CD4-positive, alpha-beta T cell treated with Interferon alpha-2 for 1 hour (primary cell): ENCODE results near the gene TNS4.

Experiments
- DNase-seq, 2 donors: peaks; one replicate each; pipeline ENCODE4 v3.0.0-alpha.2; 2020 to 2022

TNS4 gene

GRCh38 chr17:40490982-40491381, 10.4 kb downstream of the TNS4 start:
- DNase-seq: no peak

- no peak for DNase-seq
These were observed 11.1 kb downstream of the TNS4 start for GRCh38 chr17:40490289-40490853.

- DNase-seq: no peak
These were observed 13.9 kb downstream of the TNS4 start for GRCh38 chr17:40487371-40488020.

- no peak for DNase-seq
These were observed 14.7 kb downstream of the TNS4 start for GRCh38 chr17:40486522-40487370.

- DNase-seq: peak in 1 of 2 donors; percentile 28
These were observed 15.4 kb downstream of the TNS4 start for GRCh38 chr17:40485851-40486521.

GRCh38 chr17:40484973-40485530, 16.4 kb downstream of the TNS4 start:
- DNase-seq: no peak

GRCh38 chr17:40484285-40484972, 17.0 kb downstream of the TNS4 start:
- no peak for DNase-seq

GRCh38 chr17:40483679-40484078, 17.7 kb downstream of the TNS4 start:
- no peak for DNase-seq

GRCh38 chr17:40482722-40483121, 18.7 kb downstream of the TNS4 start:
- peak in 1 of 2 donors; percentile 16 for DNase-seq

- no peak for DNase-seq
These were observed 20.3 kb downstream of the TNS4 start for GRCh38 chr17:40481106-40481505.

GRCh38 chr17:40480501-40481003, 20.9 kb downstream of the TNS4 start:
- peak; percentile 87 to 88 for DNase-seq

GRCh38 chr17:40479754-40480480, 21.5 kb downstream of the TNS4 start:
- DNase-seq: no peak

GRCh38 chr17:40478486-40478885, 22.9 kb downstream of the TNS4 start:
- DNase-seq: no peak

GRCh38 chr17:40477796-40478195, 23.6 kb downstream of the TNS4 start:
- no peak for DNase-seq

- DNase-seq: no peak
These were observed 26.1 kb downstream of the TNS4 start for GRCh38 chr17:40475234-40475908.

- no peak for DNase-seq
These were observed 26.9 kb downstream of the TNS4 start for GRCh38 chr17:40474419-40475002.

- no peak for DNase-seq
These were observed 27.7 kb downstream of the TNS4 start for GRCh38 chr17:40473573-40474365.

GRCh38 chr17:40472733-40473452, 28.5 kb downstream of the TNS4 start:
- DNase-seq: no peak
